Neural progenitor cell (in vitro differentiated cells): Measurements from ENCODE around the gene PBOV1. TPM values are rescaled to one million over a fixed set of nuclear protein-coding genes. Genes with fewer than 3 reads are reported as not detected.
A peak's percentile ranks its signal among the peaks of the same experiment; 100 is the strongest.

ENCODE experiments used
- DNase-seq: peaks from one replicate; pipeline ENCODE4 v3.0.0-alpha.2; 2016; ENCODE audit warnings: low spot score
- H2AFZ ChIP-seq: fragments of 200-600 bp; sonication (generic); replicated peaks from 2 replicates; pipeline ENCODE4 v1.6.1; 2016; ENCODE audit warnings: antibody characterized with exemption
- H3F3A ChIP-seq: fragments of 200-600 bp; sonication (generic); 2 replicates; pipeline ENCODE4 v1.6.1; 2016; ENCODE audit warnings: antibody characterized with exemption, low read depth
- H3K27ac ChIP-seq: fragments of 200-600 bp; sonication (generic); 2 replicates; pipeline ENCODE4 v1.5.1; 2016; ENCODE audit warnings: mild to moderate bottlenecking
- H3K27me3 ChIP-seq: fragments of 200-600 bp; sonication (generic); 2 replicates; pipeline ENCODE4 v1.6.1; 2016; ENCODE audit warnings: mild to moderate bottlenecking, moderate library complexity
- H3K36me3 ChIP-seq: fragments of 200-600 bp; sonication (generic); 2 replicates; pipeline ENCODE4 v1.5.1; 2016
- H3K4me1 ChIP-seq: fragments of 200-600 bp; sonication (generic); 2 replicates; pipeline ENCODE4 v1.6.1; 2016; ENCODE audit warnings: mixed run types
- H3K4me2 ChIP-seq: fragments of 200-600 bp; sonication (generic); 2 replicates; pipeline ENCODE4 v1.6.1; 2016
- H3K4me3 ChIP-seq: fragments of 200-600 bp; sonication (generic); 2 replicates; pipeline ENCODE4 v1.5.1; 2016
- H3K79me2 ChIP-seq: fragments of 200-600 bp; sonication (generic); 2 replicates; pipeline ENCODE4 v1.6.1; 2016; ENCODE audit warnings: low read depth
- H3K9ac ChIP-seq: fragments of 200-600 bp; sonication (generic); 2 replicates; pipeline ENCODE4 v1.6.1; 2016
- H3K9me3 ChIP-seq: fragments of 200-600 bp; sonication (generic); 2 replicates; pipeline ENCODE4 v1.5.1; 2016; ENCODE audit warnings: low read depth
- H4K20me1 ChIP-seq: fragments of 200-600 bp; sonication (generic); 2 replicates; pipeline ENCODE4 v1.6.1; 2016; ENCODE audit warnings: low read depth
- H3K27ac Mint-ChIP-seq: 3 replicates; pipeline ENCODE4 v1.8.0; 2021; ENCODE audit warnings: mixed read lengths
- H3K27me3 Mint-ChIP-seq: 2 replicates; pipeline ENCODE4 v1.8.0; 2022; ENCODE audit warnings: low read depth, mild to moderate bottlenecking, inconsistent platforms, moderate library complexity, mixed read lengths; ENCODE audit not compliant: insufficient read depth
- H3K36me3 Mint-ChIP-seq: 3 replicates; pipeline ENCODE4 v1.8.0; 2021; ENCODE audit warnings: mixed read lengths
- H3K4me1 Mint-ChIP-seq: 3 replicates; pipeline ENCODE4 v1.8.0; 2021; ENCODE audit warnings: mixed read lengths
- H3K4me3 Mint-ChIP-seq: 3 replicates; pipeline ENCODE4 v1.8.0; 2021; ENCODE audit warnings: mild to moderate bottlenecking, moderate library complexity, mixed read lengths
- H3K9me3 Mint-ChIP-seq: 3 replicates; pipeline ENCODE4 v1.8.0; 2020; ENCODE audit warnings: mixed read lengths
- EZH2 ChIP-seq: fragments of 200-600 bp; sonication (generic); IDR thresholded peaks from 2 replicates; pipeline ENCODE4 v1.6.1; 2017; ENCODE audit warnings: antibody characterized with exemption, mild to moderate bottlenecking, moderate library complexity
- EZH2phosphoT487 ChIP-seq: fragments of 200-600 bp; sonication (generic); IDR thresholded peaks from 2 replicates; pipeline ENCODE4 v1.6.1; 2017; ENCODE audit warnings: antibody characterized with exemption
- total RNA-seq: library from RNA; depleted of rRNA; stranded (reverse); fragments of >200 nt; gene quantifications from 2 replicates; pipeline ENCODE4 v1.2.3, GENCODE V29; 2015; ENCODE audit warnings: low replicate concordance
- TF ChIP-seq, protein P1 (sequence below): fragments of 200-600 bp; sonication (generic); IDR thresholded peaks from 2 replicates; pipeline ENCODE4 v1.5.1; 2017; ENCODE audit warnings: antibody characterized with exemption, mild to moderate bottlenecking

PBOV1 gene
- total RNA-seq, 1 donor from 2014 or later: not detected

GRCh38 chr6:138211048-138211581 lies 7.2 kb downstream of the PBOV1 start:
- H3K4me3 ChIP-seq: no peak overlapping the region
- H3F3A ChIP-seq: no peaks in the 10 kb centered on the region
- TF ChIP-seq, protein P1, sequence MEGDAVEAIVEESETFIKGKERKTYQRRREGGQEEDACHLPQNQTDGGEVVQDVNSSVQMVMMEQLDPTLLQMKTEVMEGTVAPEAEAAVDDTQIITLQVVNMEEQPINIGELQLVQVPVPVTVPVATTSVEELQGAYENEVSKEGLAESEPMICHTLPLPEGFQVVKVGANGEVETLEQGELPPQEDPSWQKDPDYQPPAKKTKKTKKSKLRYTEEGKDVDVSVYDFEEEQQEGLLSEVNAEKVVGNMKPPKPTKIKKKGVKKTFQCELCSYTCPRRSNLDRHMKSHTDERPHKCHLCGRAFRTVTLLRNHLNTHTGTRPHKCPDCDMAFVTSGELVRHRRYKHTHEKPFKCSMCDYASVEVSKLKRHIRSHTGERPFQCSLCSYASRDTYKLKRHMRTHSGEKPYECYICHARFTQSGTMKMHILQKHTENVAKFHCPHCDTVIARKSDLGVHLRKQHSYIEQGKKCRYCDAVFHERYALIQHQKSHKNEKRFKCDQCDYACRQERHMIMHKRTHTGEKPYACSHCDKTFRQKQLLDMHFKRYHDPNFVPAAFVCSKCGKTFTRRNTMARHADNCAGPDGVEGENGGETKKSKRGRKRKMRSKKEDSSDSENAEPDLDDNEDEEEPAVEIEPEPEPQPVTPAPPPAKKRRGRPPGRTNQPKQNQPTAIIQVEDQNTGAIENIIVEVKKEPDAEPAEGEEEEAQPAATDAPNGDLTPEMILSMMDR: peak; percentile 53
- no peak for TF ChIP-seq EZH2
- H4K20me1 ChIP-seq: no peaks in the 10 kb centered on the region
- no peak overlapping the region for H3K27ac Mint-ChIP-seq
- no peak overlapping the region for H2AFZ ChIP-seq
- H3K36me3 ChIP-seq: no peaks in the 10 kb centered on the region
- no peak overlapping the region for H3K27ac ChIP-seq
- no peaks in the 10 kb centered on the region for H3K36me3 Mint-ChIP-seq
- H3K9ac ChIP-seq: no peak overlapping the region
- no peaks in the 10 kb centered on the region for H3K79me2 ChIP-seq
- H3K27me3 ChIP-seq: no peaks in the 10 kb centered on the region
- peak; percentile 56 for DNase-seq
- no peak overlapping the region for H3K4me3 Mint-ChIP-seq
- H3K27me3 Mint-ChIP-seq: no peaks in the 10 kb centered on the region
- H3K9me3 ChIP-seq: no peaks in the 10 kb centered on the region
- no peak overlapping the region for H3K4me2 ChIP-seq
- H3K4me1 ChIP-seq: no peaks in the 10 kb centered on the region
- no peaks in the 10 kb centered on the region for H3K9me3 Mint-ChIP-seq
- peaks cover 6% of the 10 kb centered on the region for H3K4me1 Mint-ChIP-seq

GRCh38 chr6:138206862-138207261 lies 11.4 kb downstream of the PBOV1 start:
- no peaks in the 10 kb centered on the region for H3K9me3 Mint-ChIP-seq
- no peak overlapping the region for H3K4me3 Mint-ChIP-seq
- peaks cover 2% of the 10 kb centered on the region for H3K27me3 Mint-ChIP-seq
- DNase-seq: no peak
- H3K4me2 ChIP-seq: no peak overlapping the region
- no peak overlapping the region for H3K4me3 ChIP-seq
- H3K36me3 Mint-ChIP-seq: no peaks in the 10 kb centered on the region
- H4K20me1 ChIP-seq: no peaks in the 10 kb centered on the region
- H3K27me3 ChIP-seq: no peaks in the 10 kb centered on the region
- no peaks in the 10 kb centered on the region for H3K36me3 ChIP-seq
- H3K9me3 ChIP-seq: no peaks in the 10 kb centered on the region
- no peaks in the 10 kb centered on the region for H3K79me2 ChIP-seq
- no peak overlapping the region for H3K9ac ChIP-seq
- H3K27ac ChIP-seq: no peak overlapping the region
- no peak overlapping the region for H2AFZ ChIP-seq
- H3F3A ChIP-seq: no peaks in the 10 kb centered on the region
- no peak overlapping the region for H3K27ac Mint-ChIP-seq
- peaks cover 6% of the 10 kb centered on the region for H3K4me1 Mint-ChIP-seq
- H3K4me1 ChIP-seq: no peaks in the 10 kb centered on the region
- TF ChIP-seq, protein P1: no peak
- TF ChIP-seq EZH2 (no peak), EZH2phosphoT487 (no peak)

- Histone ChIP-seq H3K36me3 (no peaks in the 10 kb centered on the region), H3K4me2 (no peak overlapping the region), H3F3A (no peaks in the 10 kb centered on the region), H3K9ac (no peak overlapping the region), H3K27me3 (no peaks in the 10 kb centered on the region), H3K9me3 (no peaks in the 10 kb centered on the region), H3K4me3 (no peak overlapping the region), H2AFZ (no peak overlapping the region), H3K79me2 (no peaks in the 10 kb centered on the region), H3K4me1 (no peaks in the 10 kb centered on the region), H4K20me1 (no peaks in the 10 kb centered on the region), H3K27ac (no peak overlapping the region)
- Mint-ChIP-seq H3K9me3 (peaks cover 4% of the 10 kb centered on the region), H3K27ac (no peak overlapping the region), H3K4me3 (no peak overlapping the region), H3K27me3 (peaks cover 2% of the 10 kb centered on the region), H3K4me1 (peaks cover 6% of the 10 kb centered on the region), H3K36me3 (no peaks in the 10 kb centered on the region)
- TF ChIP-seq, protein P1: no peak
- no peak for DNase-seq
These were observed 12.7 kb downstream of the PBOV1 start for GRCh38 chr6:138205437-138206094.
